ENCODE measurements around the gene ACAA1. TPM values are rescaled to one million over a fixed set of nuclear protein-coding genes. Genes with fewer than 3 reads are reported as not detected.

ACAA1 gene
- total RNA-seq, 2 donors from 2014 or later: 73.9 to 83.9 TPM

DNA sequence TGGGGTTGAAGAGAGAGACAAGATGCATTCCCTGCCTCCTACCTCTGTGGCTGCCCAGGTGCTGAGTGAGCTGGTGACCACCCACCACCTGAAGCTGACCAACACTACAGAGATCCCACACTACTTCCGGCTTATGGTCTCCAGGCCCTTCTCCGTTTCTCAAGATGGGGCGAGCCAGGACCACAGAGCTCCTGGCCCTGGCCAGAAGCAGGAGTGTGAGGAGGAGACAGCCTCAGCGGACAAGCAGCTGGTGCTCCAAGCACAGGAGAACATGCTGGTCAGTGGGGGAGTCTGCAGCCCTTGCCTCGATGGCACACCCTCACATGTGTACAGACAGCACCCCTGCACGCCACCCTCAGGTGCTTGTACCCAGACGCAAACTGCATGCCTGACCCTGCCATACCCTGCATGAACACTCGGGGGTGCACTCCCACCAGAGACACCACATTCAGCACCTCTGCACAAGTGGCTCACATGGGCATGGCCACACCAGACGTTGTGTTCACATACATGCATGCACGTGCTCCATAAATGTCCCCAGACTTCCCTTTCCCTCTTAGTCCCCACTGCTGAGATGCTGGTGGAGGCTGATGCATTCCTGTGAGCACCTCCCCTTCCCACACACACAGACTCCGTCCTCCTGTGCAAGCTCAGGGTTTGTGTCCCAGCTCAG lies 19.0 kb downstream of the ACAA1 start:
- peak; percentile 65 to 77 for DNase-seq (ENCODE audit: low spot score in 2 of 2)
- peak overlapping the region in 1 of 2 donors; percentile 33 for H3K27ac Mint-ChIP-seq
- peak; percentile 67 to 79 for ATAC-seq
- H3K9me3 Mint-ChIP-seq: no peaks in the 10 kb centered on the region
- no peaks in the 10 kb centered on the region for H3K36me3 Mint-ChIP-seq

DNA sequence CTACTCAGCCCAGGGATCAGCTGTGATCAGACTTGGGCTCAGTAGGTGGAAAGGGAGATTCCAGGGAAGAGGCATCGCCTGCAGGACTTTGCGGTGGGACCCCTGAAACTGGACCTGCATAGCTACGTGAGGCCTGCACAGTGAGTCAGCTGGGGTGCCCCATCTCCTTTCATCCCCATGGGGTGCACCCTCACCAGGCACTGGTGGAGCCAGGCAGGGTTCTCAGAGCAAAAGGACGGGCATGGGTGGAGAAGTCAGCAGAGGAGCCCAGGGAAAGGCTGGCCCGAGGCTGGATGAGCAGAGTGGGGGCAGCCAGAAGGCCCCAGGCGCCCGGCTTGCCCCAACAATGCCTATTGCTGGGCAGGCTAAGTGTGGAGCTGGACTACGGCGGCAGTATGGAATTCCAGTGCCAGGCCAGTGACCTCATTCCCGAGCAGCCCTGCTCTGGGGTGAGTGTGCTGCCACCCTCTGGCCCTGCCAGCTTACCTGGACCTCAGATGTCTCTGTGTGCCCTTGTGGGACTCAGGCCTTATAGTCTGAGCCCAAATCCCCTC lies 19.7 kb downstream of the ACAA1 start:
- Mint-ChIP-seq H3K36me3 (no peaks in the 10 kb centered on the region), H3K27ac (no peak overlapping the region), H3K9me3 (no peaks in the 10 kb centered on the region)
- no peak for ATAC-seq
- peak in 1 of 2 donors; percentile 54 for DNase-seq (ENCODE audit: low spot score in 2 of 2)

DNA sequence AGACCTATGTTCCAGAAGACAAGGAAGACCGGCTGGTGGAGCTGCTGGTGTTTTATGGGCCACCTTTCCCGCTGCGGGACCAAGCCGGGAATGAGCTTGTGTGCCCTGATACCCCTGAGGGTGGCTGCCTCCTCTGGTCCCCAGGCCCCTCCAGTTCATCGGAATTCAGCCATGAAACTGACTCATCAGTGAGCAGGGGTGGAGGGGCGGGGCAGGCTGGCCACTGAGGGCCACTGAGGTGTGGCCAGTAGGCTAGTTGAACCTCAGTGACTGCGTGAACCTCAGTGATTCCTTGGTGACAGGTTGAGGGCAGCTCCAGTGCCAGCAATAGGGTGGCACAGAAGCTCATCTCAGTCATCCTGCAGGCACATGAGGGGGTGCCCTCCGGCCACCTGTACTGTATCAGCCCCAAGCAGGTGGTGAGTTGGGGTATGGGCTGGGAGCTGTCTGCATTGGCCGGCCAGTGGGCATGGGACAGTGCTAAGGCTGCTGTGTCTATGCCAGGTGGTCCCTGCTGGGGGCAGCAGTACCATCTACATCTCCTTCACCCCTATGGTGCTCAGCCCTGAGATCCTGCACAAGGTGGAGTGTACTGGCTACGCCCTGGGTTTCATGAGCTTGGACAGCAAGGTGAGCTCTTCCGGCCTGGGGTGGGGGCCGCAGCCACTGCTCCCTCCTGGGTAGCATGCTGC lies 20.3 kb downstream of the ACAA1 start:
- DNase-seq (ENCODE audit: low spot score in 2 of 2): peak in 1 of 2 donors; percentile 47
- H3K36me3 Mint-ChIP-seq: no peaks in the 10 kb centered on the region

DNA sequence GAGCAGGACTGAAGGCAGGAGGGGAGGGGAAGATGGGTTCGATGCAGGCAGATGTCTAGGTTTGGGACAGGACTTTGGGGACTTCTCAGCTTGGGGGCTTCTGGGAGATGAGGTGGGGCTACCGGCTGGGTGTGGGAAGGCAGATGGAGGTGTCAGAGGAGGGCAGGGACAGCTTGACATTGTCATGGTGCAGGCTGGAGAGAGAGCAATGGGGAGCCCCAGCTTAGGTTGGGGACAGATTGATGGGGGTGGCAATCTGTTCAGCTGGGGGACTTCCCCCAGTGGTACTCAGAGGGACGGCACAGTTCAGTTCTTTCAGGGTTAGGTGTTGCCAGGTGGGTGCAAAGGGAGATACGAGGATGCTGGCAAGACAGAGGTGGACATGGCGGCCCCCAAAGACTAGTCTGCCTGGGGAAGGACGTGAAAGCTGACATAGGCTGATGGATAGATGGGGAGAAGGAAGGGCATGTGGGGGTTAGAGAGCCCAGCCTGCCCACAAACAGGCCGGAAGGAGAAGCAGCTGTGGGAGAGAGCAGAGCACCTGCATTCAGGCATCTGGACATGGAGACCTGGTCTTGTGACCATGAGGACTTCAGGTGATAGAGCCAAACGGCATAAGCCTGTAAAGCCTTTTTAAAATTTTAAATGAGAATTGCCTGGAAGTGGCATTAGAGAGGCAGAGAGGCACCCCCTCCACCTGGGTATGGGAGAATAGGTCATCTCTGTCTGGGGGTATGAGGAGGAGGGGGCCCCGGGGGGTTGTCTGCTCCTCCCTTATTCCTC lies 21.1 kb downstream of the ACAA1 start:
- Mint-ChIP-seq H3K9me3 (no peaks in the 10 kb centered on the region), H3K27ac (peak overlapping the region; percentile 8 to 18), H3K36me3 (no peaks in the 10 kb centered on the region)
- DNase-seq (ENCODE audit: low spot score in 2 of 2): peak in 1 of 2 donors; percentile 50
- no peak for ATAC-seq

More for the DNA sequence above, 20.3 kb downstream of the ACAA1 start:
- no peak overlapping the region for H3K27ac Mint-ChIP-seq
- H3K9me3 Mint-ChIP-seq: no peaks in the 10 kb centered on the region
- ATAC-seq: peak in 1 of 2 donors; percentile 12

DNA sequence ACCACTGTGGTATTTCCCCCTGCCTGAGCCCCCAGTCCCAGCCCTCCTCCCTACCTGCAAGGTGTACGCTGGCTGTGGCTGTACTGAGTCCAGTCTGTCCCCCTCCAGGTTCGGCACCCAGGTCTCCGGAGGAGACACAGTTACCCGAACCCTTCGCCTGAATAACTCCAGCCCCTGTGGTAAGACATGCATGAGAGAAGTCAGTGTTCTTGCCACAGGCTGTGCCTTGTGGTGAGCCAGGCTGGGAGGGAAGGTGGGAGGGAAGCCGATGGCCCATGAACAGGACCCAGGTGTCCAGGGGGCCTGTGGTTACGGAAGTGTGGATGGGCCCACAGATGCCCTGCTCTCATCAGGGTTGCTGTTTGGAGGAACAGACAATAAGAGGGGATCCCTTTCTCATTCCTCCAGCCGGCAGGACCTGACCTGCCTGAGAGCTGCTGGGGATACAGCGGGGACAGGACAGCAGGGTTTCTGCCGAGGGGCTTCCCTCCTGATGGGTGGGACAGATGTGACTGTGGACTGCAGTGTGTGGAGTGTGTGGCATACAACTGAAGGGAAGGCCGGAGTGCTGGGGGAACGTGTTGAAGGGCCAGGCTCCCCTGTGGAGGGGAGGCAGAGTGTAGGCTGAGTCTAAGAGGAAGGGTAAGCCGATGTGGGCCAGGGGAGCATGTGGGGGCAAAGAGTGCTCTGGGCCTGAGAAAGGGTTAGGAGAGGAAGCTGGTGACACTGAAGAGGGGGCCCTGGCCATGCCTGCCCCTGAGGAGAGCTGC lies 21.9 kb downstream of the ACAA1 start:
- DNase-seq (ENCODE audit: low spot score in 2 of 2): peak in 1 of 2 donors; percentile 38
- Mint-ChIP-seq H3K36me3 (no peaks in the 10 kb centered on the region), H3K9me3 (no peaks in the 10 kb centered on the region), H3K27ac (peak overlapping the region in 1 of 2 donors; percentile 8)
- ATAC-seq: no peak

DNA sequence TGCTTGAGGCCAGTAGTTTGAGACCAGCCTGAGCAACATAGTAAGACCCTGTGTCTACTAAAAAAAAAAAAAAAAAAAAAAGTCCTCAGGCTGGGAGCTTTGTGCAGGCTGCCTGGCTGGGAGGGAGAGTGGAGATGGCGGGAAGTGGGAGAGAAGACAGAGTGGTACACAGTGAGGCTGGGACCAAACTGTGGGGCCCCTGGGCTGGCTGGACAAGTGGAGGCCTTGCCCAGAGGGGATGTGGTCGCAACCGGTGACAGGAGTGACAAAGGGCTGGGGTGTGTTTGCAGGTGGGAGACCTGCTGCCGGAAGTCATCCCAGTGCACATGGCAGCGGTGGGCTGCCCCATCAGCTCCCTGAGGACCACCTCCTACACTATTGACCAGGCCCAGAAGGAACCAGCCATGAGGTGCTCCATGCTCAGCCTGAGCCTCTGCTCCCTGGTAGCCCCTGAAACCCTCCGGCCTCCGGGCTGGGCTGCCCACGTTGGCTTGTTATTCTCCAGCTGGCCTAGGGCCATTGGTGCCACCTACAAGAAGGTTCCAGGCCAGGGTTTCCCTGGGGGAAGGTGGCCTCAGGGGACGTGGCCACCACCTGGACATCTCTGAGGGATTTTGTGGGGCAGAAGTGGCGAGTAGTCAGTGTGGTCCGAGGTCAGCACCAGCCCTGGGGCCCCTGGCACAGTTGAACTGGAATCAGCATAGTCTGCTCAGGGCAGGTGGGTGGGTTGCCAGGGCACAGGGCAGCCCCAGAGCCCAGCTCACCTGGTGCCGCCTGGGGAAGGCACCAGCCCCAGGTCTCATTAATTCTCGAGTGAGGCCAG lies 22.7 kb downstream of the ACAA1 start:
- Mint-ChIP-seq H3K27ac (no peak overlapping the region), H3K9me3 (no peaks in the 10 kb centered on the region), H3K36me3 (no peaks in the 10 kb centered on the region)
- ATAC-seq (no peak), DNase-seq (ENCODE audit: low spot score in 2 of 2) (peak in 1 of 2 donors; percentile 52)

DNA sequence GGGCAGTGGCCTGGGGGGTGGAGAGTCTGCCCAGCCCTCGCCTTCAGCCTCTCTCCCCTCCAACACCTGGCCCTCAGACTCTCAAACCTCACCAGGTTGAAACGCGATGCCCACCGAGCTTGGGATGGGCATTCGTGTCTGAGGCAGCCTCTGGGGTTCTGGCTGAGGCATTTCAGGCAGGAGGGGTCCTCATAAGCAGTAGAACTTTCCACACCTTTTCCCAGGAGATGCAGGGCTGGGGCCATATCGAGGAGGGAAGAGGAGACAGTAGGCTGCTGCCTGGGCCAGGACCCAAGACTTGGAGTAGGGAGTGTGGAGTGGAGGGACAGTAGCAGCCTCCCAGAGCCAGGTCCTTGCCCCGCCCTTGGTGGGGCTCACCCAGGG lies 24.6 kb downstream of the ACAA1 start:
- Mint-ChIP-seq H3K36me3 (no peaks in the 10 kb centered on the region), H3K27ac (peak overlapping the region in 1 of 2 donors; percentile 88), H3K9me3 (no peaks in the 10 kb centered on the region)
- ATAC-seq: no peak
- DNase-seq (ENCODE audit: low spot score in 2 of 2): peak in 1 of 2 donors; percentile 45

DNA sequence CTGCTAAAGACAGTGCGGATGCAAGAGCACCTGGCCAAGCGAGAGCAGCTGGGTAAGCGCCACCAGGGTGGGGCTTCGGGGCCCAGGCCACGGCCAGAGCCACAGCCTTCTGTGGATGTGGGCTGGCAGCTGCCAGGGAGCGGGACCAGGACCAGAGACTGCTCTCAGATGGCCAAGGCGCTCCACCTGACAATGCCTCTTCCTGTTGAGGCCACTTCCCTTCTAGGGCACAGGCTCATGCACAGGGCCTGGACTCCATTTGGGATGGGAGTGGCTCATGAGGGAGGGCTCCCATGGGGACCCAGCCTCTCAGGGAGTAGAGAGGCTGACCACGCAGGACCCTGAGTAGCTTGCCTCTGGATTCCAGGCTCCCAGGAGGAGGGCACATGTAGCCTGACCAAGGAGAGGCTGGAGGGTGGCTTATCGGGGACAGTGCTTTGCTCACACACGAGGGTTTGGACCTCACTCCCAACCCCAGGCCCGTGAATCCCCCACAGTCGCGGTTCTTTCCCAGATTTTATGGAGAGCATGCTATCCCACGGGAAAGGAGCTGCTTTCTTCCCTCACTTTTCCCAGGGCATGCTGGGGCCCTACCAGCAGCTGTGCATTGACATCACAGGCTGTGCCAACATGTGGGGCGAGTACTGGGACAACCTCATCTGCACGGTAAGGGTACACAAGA lies 25.1 kb downstream of the ACAA1 start:
- ATAC-seq (no peak), DNase-seq (ENCODE audit: low spot score in 2 of 2) (peak in 1 of 2 donors; percentile 53)
- no peaks in the 10 kb centered on the region for H3K9me3 Mint-ChIP-seq
- no peaks in the 10 kb centered on the region for H3K36me3 Mint-ChIP-seq
- no peak overlapping the region for H3K27ac Mint-ChIP-seq

DNA sequence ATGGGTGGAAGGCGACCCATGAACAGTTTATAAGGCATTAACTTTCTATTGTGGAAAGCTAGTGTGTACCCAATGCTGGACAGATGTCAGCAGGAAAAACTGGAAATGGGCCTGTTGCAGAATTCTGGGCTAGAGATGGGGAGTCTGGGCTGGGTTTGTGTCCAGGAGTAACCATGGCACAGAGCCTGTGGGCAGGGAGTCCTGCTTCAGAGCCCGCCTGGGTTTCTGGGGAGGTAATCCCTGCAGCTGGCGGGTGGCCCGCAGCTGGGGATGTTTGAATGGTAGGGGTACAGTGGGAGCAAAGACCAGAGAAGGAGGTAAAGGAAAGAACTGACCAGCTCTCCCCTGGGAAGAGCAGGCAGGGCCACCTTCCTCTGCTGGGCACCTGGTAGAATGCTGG lies 25.7 kb downstream of the ACAA1 start:
- no peak for ATAC-seq
- H3K9me3 Mint-ChIP-seq: no peaks in the 10 kb centered on the region

DNA sequence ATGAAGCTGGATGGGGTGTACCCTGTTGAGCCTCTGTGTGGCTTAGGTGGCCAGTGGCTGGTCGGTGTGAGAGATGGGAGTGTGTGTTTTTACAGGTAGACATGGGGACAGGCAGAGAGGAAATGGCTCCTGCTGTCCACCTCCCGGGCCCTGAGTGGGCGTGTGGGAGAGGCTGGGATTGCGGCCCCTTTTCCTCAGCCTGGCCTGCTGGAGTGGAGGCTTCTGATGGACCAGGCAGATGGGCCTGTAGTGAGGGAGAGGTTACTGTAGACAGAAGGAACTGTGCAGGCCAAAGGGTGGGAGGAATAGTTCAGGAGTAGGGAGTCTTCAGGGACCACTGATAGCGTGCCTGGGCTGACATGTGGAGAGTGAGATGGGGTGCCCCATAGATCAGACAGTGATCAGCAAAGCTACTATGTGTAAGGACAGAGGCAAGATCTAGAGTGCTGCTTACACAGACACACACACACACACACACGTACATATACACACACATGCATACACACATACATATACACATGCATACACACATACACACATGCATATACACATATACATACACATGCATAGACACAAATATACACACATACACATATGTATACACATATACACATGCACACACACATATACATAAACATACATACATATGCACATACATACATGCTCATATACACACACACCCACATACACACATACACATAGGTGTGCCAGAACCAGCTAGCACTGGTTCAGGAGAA lies 26.4 kb downstream of the ACAA1 start:
- no peak for ATAC-seq
- peaks cover 0 to 4% of the 10 kb centered on the region in 2 donors for H3K36me3 Mint-ChIP-seq

More for the DNA sequence above, 25.7 kb downstream of the ACAA1 start:
- H3K27ac Mint-ChIP-seq: no peak overlapping the region
- H3K36me3 Mint-ChIP-seq: no peaks in the 10 kb centered on the region
- DNase-seq (ENCODE audit: low spot score in 2 of 2): peak in 1 of 2 donors; percentile 25

DNA sequence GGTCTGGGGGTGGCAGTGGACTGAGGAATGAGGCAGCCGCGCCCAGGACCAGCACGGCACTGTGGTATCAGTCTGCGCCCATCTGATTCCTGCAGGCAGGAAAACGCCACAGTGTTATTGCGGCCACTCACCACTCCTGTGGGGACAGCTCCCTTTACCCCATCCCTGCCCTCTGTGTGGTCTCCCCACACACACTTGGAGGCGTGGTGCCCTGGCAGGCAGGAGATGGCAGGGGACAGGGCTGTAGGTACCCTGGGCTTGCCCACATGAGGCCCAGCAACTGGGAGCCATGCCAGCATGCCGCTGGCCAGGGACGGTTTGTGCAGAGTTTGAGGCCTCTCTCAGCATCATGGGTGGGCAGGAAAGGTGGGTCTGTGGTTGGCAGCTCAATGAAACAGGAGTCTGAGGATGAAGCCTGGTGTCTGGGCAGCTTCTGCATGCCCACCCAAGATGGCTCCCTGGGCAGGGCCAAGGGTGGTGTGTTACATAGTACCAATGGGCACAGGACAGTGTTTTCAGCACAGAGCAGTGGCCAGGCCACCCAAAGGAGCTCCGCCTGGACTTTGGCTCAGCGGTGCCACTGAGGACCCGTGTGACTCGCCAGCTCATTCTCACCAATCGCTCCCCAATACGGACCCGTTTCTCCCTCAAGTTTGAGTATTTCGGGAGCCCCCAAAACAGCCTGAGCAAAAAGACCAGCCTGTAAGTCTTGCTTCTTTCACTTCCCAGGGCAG lies 27.2 kb downstream of the ACAA1 start:
- DNase-seq (ENCODE audit: low spot score in 2 of 2): no peak
- ATAC-seq: no peak
- Mint-ChIP-seq H3K27ac (no peak overlapping the region), H3K36me3 (peaks cover 0 to 8% of the 10 kb centered on the region in 2 donors), H3K9me3 (peaks cover 7 to 8% of the 10 kb centered on the region in 2 donors)

More for the DNA sequence above, 26.4 kb downstream of the ACAA1 start:
- DNase-seq (ENCODE audit: low spot score in 2 of 2): peak in 1 of 2 donors; percentile 34
- peaks cover 4 to 5% of the 10 kb centered on the region in 2 donors for H3K9me3 Mint-ChIP-seq
- peak overlapping the region in 1 of 2 donors; percentile 44 for H3K27ac Mint-ChIP-seq

DNA sequence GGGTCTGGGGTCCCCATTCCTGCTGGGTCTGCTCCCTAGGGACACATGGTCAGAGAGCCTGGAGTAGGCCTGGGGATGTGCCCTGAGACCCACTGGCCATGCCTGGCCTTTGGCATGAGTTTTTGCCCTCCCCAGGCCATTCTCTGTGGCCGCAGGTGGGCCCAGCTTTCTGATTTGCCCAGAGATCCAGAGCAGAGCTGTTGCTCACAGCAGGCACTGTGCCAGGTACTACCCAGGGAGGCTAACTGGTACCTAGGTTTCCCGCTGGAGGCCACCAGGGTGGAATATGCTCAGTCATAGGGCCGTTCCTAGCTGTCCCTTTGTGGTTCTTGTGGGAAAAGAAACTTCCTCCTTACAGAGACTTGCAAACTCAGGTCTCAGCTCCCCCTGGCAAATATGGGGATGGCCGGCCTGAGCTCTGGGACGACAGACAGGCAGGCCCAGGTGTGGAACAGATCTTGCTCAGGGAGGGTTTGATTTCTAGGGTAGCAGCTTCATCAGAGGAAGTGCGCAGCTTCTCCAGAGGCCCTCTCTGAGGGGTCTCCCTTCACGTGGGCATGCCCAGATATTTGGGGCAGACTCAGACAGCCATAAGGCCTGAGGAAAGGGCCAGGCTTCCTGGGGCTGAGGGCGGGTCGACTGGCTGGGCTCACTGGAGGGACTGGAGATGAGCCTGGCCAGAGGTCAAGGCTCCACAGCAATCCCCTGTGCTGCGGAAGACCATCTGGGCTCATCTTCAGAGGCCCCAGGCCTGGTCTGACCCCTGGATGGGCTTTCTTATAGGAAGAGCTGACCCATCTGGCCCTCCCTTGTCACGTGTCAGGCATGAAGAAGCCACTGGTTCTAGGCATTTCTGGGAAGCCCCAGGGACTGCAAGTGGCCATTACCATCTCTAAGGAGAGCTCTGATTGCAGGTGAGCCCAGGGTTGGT lies 28.0 kb downstream of the ACAA1 start:
- peaks cover 8 to 10% of the 10 kb centered on the region in 2 donors for H3K9me3 Mint-ChIP-seq
- no peak overlapping the region for H3K27ac Mint-ChIP-seq
- H3K36me3 Mint-ChIP-seq: peaks cover 0 to 8% of the 10 kb centered on the region in 2 donors
- DNase-seq (ENCODE audit: low spot score in 2 of 2): peak in 1 of 2 donors; percentile 44
- ATAC-seq: no peak

All from activated naive CD4-positive, alpha-beta T cell treated with anti-CD3 and anti-CD28 coated beads, Interleukin-2, amount 50 U/mL, for 72 hours (primary cell).